ENCODE results near the gene SSTR3.

The SSTR3 gene

GRCh38 chr22:37193629-37194191, 18.6 kb downstream of the SSTR3 start:
- DNase-seq = no peak

- no peak for DNase-seq
Observed at GRCh38 chr22:37192741-37193140, 19.5 kb downstream of the SSTR3 start.

GRCh38 chr22:37192204-37192603, 20.1 kb downstream of the SSTR3 start:
- no peak for DNase-seq

- DNase-seq = no peak
Observed at GRCh38 chr22:37190262-37190780, 22.0 kb downstream of the SSTR3 start.

GRCh38 chr22:37188901-37189466, 23.3 kb downstream of the SSTR3 start:
- DNase-seq = no peak

- DNase-seq = no peak
Observed at GRCh38 chr22:37187891-37188761, 24.2 kb downstream of the SSTR3 start, which contains the start of gene C1QTNF6. TSS of gene C1QTNF6 (minus strand) at chr22:37188247. CDS start at chr22:37188213, 34 bp downstream.

- no peak for DNase-seq
Observed at GRCh38 chr22:37187552-37187890, 24.8 kb downstream of the SSTR3 start.

GRCh38 chr22:37186997-37187522, 25.2 kb downstream of the SSTR3 start:
- no peak for DNase-seq

GRCh38 chr22:37186228-37186996, 25.9 kb downstream of the SSTR3 start:
- no peak for DNase-seq

GRCh38 chr22:37185646-37186227, 26.5 kb downstream of the SSTR3 start:
- DNase-seq = no peak

- no peak for DNase-seq
Observed at GRCh38 chr22:37184816-37185541, 27.3 kb downstream of the SSTR3 start.

GRCh38 chr22:37184380-37184755, 27.9 kb downstream of the SSTR3 start:
- no peak for DNase-seq

GRCh38 chr22:37183432-37184379, 28.6 kb downstream of the SSTR3 start:
- no peak for DNase-seq

- no peak for DNase-seq
Observed at GRCh38 chr22:37182949-37183245, 29.4 kb downstream of the SSTR3 start.

GRCh38 chr22:37182101-37182948, 30.0 kb downstream of the SSTR3 start:
- no peak for DNase-seq

GRCh38 chr22:37181681-37182080, 30.6 kb downstream of the SSTR3 start:
- no peak for DNase-seq

GRCh38 chr22:37180531-37181231, 31.6 kb downstream of the SSTR3 start:
- DNase-seq = no peak

GRCh38 chr22:37179622-37180420, 32.5 kb downstream of the SSTR3 start:
- no peak for DNase-seq
